GM19023 (cell line): Measurements from ENCODE around the gene PLCH1.

ENCODE experiments used
- ATAC-seq: cut with Tn5 transposase; IDR thresholded peaks from one replicate; pipeline ENCODE4 v1.9.1; 2021; ENCODE audit warnings: mild to moderate bottlenecking, moderate library complexity; ENCODE audit not compliant: unreplicated experiment

PLCH1 gene

DNA sequence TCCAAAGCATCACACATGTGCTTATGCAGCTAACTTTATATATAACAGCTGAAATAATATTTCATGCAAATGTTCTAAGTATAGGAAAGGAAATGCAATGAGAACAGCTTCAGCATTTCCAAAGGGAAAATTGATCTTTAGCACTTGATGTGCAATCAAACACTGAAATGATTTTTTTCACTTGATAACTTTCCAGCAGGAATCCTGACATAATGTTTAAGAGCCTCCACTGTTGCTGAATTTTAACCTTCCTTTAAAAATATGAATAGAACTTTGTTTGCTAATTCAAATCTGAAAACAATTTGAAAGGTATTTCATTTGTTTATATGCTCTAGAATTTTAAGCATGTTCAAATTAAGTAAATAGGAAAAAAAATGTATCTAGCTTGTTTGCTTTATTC, 354.5 kb downstream of the PLCH1 start:
- ATAC-seq: no peak

DNA sequence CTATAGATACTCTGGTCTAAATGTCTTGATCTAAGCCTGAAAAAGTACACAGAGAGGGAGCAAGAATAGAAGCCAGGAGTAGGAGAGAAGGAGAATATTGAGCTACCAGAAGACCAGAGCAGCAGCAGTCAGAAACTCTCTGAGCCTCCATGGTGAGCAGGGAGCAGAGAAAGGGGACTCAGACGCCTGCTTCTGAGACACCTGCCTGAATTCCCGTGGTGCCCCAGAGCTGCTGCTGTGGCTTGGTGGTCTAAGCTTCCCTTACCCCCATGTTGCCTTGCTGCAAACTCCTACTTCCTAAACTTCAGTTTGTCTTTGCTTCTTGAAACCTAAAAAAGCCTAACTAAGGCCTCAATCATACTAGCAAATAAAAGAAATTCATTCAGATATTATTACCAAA, 356.5 kb downstream of the PLCH1 start:
- ATAC-seq: no peak

DNA sequence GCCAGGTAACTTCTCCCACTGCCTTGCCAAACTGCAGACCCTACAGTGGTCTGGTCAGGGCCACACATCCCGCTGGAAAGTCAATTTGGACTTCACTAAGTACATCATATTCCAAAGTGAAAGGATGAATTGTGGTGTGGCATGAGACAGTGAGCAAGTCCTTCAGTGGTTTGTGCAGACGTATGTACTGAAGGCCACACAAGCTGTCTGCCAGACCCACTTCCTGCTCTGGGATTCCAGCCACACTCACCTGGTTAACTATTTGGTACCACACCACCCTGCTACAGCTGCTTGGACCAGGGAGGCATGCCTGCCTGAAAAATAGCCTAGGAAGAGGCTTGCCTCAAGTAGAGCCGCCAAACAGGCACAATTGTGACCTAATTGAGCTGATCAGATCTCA, 357.3 kb downstream of the PLCH1 start:
- no peak for ATAC-seq

DNA sequence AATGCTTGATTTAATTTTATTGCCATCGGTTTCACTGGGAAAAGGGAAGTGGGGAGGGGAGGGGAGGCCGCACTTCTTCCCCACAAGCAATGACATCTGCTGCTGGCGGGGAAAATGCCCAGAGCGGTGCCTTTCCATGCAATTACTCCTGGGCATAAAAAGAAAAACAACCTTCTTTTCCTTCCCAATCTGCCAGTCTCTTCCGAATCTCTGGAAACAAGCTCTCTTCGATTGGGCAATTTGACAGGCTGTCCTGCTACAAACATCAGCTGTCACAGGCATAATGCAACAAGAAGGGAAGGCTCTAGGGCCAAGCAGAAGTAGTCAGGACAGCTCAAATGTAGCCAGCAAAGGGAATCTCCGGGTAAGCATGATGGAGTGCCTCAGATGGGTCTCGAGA, 358.0 kb downstream of the PLCH1 start:
- no peak for ATAC-seq

DNA sequence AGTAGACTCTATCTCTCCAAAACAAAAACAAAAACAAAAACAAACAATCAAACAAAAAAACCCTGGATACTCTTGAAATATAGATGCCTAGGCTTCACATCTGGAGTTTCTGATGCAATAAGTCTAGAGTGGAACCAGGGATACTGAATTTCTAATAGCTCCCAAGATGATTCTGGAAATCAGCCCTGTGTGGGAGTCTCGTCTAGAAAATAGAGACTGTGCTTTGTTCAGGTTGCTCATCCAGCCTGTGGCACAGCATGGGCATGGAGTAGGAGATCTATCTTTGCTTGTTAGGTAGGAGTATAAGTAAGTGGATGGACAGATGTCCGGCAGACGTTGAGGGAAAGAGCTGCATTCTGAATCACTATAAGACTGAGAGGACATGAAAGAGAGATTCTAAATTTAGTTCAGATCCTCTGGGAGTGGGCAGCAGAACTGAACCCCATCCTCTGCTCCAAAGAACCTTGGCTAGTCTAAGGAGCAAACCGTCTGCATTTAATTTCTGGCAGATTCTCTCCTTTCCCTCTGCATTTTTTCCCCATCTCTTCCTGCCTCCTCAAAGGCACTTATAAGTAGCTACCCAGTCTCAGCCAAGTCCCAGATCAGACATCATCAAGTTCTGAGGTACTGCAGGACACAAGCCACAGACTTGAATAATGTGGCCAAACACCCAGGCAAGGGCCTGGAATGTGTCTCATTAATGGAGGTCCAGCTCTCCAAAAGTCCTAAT, 358.8 kb downstream of the PLCH1 start:
- no peak for ATAC-seq

DNA sequence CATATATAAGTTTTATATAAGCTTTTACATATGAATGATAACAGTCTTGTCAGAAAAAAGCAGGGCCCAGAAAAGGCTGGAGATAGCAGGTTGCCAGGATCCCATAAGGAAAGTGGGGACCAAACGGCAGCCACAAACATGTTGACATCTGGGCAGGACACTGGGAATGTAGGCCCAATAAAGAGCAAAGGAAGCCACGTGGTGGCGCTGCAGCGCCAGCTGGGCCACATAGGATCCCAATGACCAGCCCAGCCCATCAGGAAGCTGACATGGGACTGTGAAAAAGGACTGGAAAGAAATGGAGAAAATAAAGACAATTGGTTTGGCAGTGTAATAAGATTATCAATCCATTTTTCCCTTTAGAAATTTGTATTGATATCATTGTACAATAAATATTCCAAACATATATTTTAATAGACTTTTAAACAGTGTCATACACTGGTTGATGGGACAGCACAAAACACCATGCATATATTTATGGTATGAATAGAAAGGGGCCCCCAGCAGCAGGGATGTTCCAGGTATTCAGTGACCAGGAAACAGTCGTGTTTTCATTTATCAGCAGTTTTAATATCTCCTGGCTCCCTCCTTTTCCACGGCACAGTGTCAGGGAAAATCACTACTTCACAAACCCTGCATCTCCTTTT, 362.4 kb downstream of the PLCH1 start:
- ATAC-seq: no peak

DNA sequence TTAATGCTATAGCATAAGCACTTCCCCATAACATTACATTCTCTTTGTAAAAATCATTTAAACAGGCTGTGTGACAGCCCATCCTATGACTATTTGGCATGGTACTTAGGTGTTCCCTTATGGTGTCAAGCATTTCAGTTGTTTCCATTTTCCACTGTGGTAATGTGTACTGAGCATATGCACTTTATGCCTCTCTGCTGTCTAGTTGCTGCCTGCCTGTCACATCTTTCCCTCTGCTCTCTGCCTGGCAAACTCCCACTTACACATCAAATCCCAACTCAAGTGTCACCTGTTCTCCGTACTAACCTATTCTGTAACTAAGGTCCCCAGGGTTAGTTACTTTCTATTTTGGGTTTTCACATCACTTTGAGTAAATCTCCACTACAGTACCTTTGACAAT, 367.0 kb downstream of the PLCH1 start:
- no peak for ATAC-seq

DNA sequence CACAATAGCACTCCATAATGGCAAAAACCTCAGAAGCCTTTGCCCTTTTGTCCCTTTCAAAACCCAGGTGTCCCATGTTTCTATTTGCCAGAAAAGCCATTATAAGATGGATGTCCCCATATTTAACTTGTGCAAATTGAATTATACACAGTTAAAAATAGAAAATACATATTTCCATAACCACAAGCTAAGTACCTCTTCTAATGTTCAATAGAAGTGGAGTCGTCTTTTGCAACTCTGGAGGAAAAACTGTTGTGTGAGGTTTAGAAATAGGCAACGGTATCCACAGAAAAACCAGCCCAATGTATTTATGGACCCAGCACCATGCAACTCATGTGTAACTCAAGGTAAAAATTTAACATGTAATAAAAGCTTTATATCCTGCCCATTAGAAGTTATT, 367.8 kb downstream of the PLCH1 start:
- no peak for ATAC-seq

DNA sequence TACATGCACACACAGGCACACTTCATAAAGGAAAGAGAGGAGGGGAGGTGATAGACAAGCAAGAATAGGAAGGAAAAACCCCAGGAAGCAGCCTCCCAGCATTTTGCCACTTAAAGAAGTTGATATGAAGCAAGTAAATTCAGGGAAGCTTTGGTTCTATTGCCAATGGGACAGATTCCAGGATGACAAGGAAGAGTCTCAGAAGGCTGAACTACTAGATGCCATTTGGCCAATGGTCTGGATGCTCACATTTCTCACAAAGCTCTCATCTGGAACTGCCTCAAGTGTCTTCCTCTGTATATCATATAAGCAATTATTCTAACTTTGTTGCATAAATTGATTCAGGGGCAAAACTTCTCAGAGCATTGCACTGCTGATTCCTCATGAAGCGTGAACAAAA, 372.6 kb downstream of the PLCH1 start:
- ATAC-seq: no peak

DNA sequence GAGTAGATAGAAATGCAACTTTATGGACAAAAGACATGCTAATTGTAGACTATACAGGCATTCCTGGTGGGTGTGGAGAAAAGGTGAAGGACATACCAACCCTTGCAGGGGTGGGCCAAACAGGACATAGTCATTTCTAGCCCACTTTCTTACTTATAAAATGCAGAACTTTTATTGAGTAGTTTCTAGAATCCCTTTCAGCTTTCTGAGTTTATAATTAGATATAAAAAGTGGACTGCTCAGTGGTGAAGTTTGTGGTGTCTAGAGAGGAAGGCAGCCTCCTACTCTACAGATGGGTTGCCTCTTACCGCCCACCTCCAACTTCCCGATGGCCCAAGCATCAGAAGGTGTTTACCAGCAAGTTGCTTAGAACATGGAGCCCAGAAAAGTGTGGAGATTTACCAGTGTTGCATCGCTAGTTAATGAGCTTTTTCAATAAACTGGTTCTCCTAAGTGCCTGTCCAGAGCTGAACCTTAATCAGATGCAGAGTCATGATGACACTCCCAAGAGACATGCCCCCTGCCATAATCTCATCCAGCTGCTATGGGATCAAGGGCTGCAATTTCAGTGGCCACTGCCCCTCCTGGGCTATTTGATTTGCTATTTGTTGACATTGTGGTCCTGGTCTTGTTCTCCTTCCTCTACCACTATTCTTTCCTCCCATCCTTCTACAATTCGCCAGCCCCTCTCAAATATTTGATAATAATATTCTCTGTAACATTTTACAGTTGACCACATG, 373.9 kb downstream of the PLCH1 start:
- no peak for ATAC-seq

DNA sequence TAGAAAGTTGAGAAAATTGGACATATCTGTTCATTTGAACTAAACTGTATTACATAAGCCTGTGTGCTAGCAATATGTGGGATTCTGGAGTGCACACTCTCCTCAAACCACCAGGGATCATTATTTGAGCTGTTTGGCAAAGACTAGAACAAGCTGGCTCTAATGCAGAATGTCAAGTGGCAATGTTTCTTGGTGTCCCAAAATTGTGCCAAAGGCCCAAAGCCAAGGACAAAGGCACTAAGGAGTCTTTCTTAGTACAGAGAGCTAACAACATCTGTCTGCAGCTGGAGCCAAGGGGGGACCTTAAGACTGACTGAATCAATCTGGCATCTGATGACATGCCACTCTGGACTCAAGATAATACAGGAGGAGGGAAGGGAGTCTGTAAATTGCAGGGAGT, 374.7 kb downstream of the PLCH1 start:
- no peak for ATAC-seq

DNA sequence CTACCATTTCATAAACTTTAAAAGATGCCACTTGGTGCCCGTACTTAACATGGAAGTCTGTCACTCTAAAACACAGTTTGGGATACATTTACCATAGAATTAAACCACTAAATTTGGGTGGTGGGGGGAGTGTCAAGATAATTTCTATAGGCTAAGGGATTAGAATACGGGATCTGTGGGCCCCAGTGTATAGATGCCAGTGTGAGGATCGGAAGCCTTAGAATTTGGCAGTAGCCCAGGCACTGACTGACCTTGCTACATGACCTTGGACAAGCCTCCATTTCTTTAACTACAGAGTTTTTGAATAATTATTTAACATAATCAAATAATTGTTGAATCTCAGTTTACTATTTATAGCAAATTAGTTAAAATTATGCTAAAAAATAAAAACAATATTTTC, 375.1 kb downstream of the PLCH1 start:
- no peak for ATAC-seq

DNA sequence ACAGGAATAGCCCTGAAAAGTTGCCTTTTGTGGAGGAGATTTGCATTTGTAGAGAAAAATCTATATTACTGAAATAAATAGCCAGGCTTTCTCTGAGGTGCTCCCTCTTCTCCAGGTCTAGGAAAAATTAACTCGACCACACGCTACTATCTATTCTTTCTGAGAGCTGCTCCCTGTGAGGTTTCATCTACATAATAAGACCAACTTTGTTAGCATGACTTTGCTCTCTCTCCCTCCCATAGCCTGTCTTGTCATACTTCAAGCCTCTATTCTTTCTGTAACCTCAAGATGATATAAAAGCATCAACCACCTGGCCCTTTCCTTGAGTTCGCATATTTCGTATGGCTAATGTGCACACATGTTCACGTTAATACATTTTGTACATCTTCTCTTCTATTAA, 375.6 kb downstream of the PLCH1 start:
- ATAC-seq: no peak

DNA sequence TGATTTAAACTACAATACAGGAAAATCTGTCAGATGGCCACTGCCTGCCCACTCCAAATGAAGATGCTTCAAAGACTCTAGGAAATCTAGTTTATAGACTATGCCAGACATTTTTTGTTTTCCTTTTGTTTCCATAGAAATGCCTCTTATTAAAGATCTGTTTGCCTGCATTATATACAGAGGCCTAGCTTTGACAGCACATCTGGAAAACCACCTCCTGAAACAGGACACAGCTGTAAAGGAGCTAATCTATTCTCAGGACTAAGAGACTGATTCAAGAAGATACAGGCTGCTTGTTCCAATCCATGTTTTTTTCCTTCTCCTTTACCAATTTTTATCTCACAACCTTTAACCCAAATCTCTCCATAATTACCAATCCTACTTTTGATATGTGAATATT, 376.1 kb downstream of the PLCH1 start:
- no peak for ATAC-seq

DNA sequence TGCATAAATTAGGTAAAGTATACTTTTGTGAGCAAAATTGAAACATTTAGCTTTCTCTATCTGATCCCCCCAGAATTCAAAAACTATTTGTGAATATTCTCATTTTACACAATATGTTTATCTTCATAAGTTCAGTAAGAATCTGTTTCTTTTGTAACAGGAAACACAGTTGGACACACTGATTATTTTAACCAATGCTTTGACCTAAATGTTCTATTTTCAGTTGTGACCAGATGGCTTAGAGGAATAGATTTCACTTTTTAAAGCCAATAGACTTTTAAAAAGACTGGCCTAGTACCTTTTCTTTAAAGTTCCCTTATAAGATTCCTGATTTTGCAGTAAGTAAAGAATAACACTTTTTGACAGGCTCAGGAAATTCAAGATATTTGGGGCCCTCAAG, 377.4 kb downstream of the PLCH1 start:
- ATAC-seq: no peak

DNA sequence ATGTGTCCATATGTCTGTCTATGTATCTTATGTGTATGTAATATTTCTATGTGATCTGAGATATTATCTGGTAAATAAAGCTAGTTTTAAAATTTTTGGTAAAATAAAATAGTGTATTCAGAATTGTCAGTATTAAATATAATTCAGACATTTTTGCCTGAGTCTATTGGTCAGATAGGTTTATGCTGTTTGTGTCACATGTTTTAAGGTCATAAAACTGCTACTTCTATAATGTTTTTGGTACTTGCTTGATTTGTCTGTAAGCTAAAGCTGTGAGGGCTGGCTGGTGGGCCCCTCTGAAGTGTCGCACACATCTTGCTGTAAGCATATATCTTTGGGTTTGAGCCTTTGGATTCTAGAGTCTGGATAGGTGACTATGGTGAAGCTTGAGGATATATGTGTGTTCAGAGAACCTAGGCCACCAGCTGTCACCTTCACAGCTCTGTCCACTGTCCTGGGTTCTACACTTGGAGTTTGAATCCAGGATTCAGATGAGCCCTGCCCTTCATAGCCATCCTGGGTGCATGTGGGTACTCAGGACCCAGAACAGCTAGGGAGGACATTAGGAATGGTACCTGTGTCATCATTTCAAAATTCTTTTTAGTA, 379.6 kb downstream of the PLCH1 start:
- ATAC-seq: no peak

DNA sequence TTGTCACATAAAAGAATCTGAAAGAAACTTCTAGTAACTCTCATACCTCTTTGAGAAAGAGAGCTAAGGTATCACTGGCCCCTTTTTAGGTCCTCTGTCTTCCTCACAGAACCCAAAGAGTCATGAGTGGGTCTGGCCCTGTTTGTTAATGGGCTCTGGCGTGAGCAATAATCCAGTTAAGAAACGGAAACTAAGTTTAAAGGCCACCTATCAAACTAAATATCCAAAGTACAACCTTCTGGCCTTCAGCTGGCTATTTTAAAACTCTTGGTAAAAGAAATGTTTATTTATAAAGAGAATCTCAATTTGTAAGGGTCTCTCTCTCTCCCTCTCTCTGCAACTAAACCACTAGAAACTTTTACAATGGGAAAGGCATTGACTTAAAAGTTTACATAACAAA, 380.4 kb downstream of the PLCH1 start:
- no peak for ATAC-seq

DNA sequence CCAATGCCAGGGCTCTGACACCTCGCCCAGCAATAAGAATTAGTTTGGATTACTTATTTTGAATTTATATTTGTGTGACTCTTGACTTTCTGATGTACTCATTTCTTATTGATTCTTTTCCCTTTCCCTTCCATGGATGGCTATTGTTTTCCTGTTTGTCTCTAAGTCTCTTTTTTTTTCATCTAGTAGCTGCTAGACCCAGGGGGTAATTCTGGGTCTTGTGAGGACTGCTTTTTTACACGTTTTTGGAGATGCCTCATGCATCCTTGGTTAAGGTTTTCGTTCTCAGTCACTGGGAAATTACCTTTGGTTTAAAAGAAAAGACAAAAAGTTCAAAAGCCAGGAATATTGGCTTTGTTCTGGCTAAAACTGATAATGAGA, 381.2 kb downstream of the PLCH1 start:
- no peak for ATAC-seq

DNA sequence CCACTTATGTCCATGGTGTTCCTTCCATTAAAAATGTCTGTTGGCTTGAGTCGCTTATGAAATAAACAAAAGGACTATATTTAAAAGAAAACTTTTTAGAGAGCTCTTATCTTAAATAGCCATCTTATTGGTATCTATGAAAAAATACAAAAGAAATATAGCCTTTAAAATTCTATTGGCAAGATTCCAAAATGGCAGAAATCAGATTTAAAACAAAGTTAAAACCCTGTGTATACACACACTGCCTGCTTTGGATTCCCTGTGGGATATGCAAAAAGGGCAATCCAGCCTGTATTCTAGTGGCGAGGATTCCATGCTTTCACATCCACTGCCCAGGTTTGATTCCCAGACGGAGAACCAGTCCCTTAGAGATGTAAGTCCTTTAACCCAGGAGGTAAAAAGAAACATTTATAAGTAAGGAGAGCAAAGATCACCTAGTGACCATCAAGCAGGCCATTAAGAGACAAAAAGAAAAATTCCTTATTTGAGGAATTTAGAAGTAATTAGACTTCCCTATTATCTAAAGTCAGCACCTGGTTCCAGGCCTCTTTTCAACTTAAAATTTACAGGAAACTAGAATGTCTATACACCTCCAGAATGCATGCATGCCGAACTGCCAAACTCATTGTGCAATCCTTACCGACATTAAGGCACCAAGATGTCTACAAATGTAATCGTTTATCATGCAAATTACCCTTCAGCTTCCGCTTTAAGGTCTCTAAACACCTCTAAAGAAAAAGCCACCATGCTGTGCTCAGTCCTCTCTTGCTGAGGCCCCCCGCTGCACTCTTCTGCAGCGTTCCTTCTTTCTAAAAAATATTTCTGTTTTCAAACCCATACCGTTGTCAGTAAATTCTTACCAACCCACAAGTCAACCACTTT, 381.8 kb downstream of the PLCH1 start:
- ATAC-seq: no peak

DNA sequence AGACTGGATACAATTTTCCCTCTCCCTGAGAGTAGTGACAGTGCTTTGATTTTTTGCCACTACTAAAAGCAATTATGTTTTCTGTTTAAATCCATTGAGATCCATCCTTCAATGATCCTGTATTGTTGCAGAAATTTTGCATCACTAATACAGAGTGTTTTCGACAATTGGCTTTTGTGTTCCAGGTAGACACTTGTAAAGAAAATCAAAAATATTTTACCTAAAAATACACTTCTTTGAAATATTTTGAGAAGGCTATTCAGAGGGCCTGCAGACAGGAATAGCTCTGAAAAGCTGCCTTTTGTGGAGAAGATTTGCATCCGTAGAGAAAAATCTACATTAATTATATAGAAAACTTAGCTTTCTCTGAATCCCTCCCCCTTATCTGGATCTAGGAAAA, 384.6 kb downstream of the PLCH1 start:
- no peak for ATAC-seq
